ENCODE results near the gene SALL1.

DNA sequence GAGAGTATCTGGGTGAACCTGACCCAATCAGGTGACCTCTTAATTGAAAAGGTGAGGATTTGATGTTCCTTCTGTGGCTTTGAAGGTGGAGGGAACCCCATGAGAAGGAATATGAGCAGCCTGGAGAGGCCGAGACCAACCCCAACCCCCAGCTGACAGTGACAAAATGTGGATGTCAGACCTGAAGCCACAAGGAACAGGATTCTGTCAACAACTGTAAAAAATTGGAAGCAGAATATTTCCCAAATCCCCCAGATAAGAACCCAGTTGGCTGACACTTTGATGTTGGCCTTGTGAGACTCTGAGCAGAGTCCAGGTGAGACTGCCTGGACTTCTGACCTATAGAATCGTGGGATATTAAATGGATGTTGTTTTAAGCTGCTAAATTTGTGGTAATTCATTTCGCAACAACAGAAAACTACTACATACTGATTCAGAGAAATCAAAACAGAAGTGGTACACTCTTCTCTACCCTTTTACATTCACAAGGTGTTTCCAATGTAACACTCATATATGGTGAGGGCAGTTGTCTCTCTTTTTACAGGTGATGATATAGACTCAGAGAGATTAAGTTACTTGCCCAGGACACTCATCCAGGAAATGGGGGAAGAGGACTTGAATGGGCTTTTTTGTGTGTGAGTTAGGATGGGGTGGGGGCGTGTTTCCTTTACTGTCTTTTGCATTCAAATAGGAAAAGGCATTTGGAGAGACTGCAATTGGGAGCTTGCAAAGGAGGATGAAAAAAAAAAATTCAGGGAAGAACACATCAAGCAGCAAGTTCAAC lies 29.8 kb upstream of the SALL1 start:
- no peak for TF ChIP-seq CTCF (IDR thresholded peaks at IDR 0.05; ENCODE audit: insufficient read depth, low read depth, low read length)
- no peak for TF ChIP-seq EZH2 (IDR thresholded peaks at IDR 0.05; ENCODE audit: insufficient read depth, low read length)

All from astrocyte (in vitro differentiated cells and primary cell).